HepG2 (cell line): ENCODE measurements around the gene TECPR1. TPM values are rescaled to one million over a fixed set of nuclear protein-coding genes. Genes with fewer than 3 reads are reported as not detected.

ENCODE experiments used
- ATAC-seq: fragments of 200-7000 bp; cut with Tn5 transposase; 3 replicates; pipeline ENCODE4 v1.9.1; 2020; ENCODE audit warnings: mild to moderate bottlenecking, moderate library complexity
- BruUV-seq: library from RNA; stranded (reverse); fragments of 400-500 nt; replicated peaks from 2 replicates; lab custom pipeline; 2021; lab: Mats Ljungman, UMichigan
- CTCF ChIA-PET: fragments of 300-600 bp; formaldehyde crosslinking; extraction: SDS; loops from one replicate; lab custom pipeline; 2021; ENCODE audit warnings: low total read pairs, inconsistent platforms, low intra/inter-chr PET ratio; lab: Yijun Ruan, JAX
- POLR2A ChIA-PET: fragments of 350-600 bp; sonication (Branson Sonifier 250); formaldehyde crosslinking; loops from one replicate; lab custom pipeline; 2020; ENCODE audit warnings: antibody characterized with exemption, inconsistent platforms; lab: Yijun Ruan, JAX
- DNase-seq: peaks from one replicate; pipeline ENCODE4 v3.0.0-alpha.2; 2015; ENCODE audit warnings: low spot score
- FAIRE-seq: peaks from 3 replicates; lab custom pipeline; 2011; peaks lifted over from hg19 to GRCh38; lab: Jason Lieb, UNC
- H2AFZ ChIP-seq: one replicate; pipeline ENCODE4 v1.6.1; 2011; ENCODE audit warnings: low read length, inconsistent platforms
- H3K27ac ChIP-seq: fragments of 300-600 bp; 3 replicates; pipeline ENCODE4 v1.8.0; 2011; ENCODE audit warnings: mixed run types, mild to moderate bottlenecking, mixed read lengths, low read length, inconsistent platforms; ENCODE audit not compliant: insufficient read depth; ENCODE audit errors: extremely low read length
- H3K27me3 ChIP-seq, 2 experiments: fragments of 200-600 bp in 1 of 2; 2 replicates in 1 of 2; 3 replicates in 1 of 2; pipeline versions ENCODE4 v1.6.0 to v1.8.0; 2011; ENCODE audit warnings: low read length in 2 of 2, mild to moderate bottlenecking in 2 of 2, moderate library complexity in 2 of 2, inconsistent platforms in 1 of 2; ENCODE audit not compliant: insufficient read depth in 2 of 2, control insufficient read depth in 1 of 2
- H3K36me3 ChIP-seq, 2 experiments: fragments of 200-600 bp in 1 of 2; replicated peaks in 1 of 2; 2 replicates in 1 of 2; 3 replicates in 1 of 2; pipeline versions ENCODE4 v1.5.1 to v1.8.0; 2011; ENCODE audit warnings: low read length in 2 of 2, inconsistent platforms in 1 of 2; ENCODE audit not compliant: insufficient read depth in 2 of 2, control insufficient read depth in 1 of 2
- H3K4me1 ChIP-seq: 2 replicates; pipeline ENCODE4 v1.5.1; 2012; ENCODE audit warnings: low read length, inconsistent platforms; ENCODE audit not compliant: insufficient read depth
- H3K4me2 ChIP-seq: 2 replicates; pipeline ENCODE4 v1.6.0; 2011; ENCODE audit warnings: low read depth, low read length, inconsistent platforms
- H3K4me3 ChIP-seq, 3 experiments: fragments of 200-600 bp in 1 of 3; sonication (generic), shearing (Covaris generic) in 1 of 3; replicated peaks in 1 of 3; 2 replicates each; pipeline ENCODE4 v1.5.1; 2011 to 2016; ENCODE audit warnings: low read length in 3 of 3, inconsistent platforms in 2 of 3, low read depth in 2 of 3, mild to moderate bottlenecking in 2 of 3, control low read depth in 1 of 3, mixed read lengths in 1 of 3; ENCODE audit not compliant: insufficient read depth in 1 of 3
- H3K79me2 ChIP-seq: one replicate; pipeline ENCODE4 v1.6.1; 2011; ENCODE audit warnings: low read length, inconsistent platforms; ENCODE audit not compliant: insufficient read depth
- H3K9ac ChIP-seq: 2 replicates; pipeline ENCODE4 v1.6.0; 2011; ENCODE audit warnings: mild to moderate bottlenecking, low read depth, low read length, inconsistent platforms; ENCODE audit not compliant: insufficient read depth
- H3K9me3 ChIP-seq: 2 replicates; pipeline ENCODE4 v1.5.1; 2012; ENCODE audit warnings: mild to moderate bottlenecking, low read length
- H4K20me1 ChIP-seq: 2 replicates; pipeline ENCODE4 v1.6.0; 2011; ENCODE audit warnings: inconsistent platforms, mild to moderate bottlenecking, low read length, moderate library complexity; ENCODE audit not compliant: insufficient read depth
- CC2D1A ChIP-seq: sonication (generic); formaldehyde crosslinking; IDR thresholded peaks from 2 replicates; pipeline ENCODE4 v1.8.1; 2023; ENCODE audit warnings: mild to moderate bottlenecking, missing genetic modification reagents
- CENPX ChIP-seq: sonication (generic); formaldehyde crosslinking; IDR thresholded peaks from 2 replicates; pipeline ENCODE4 v1.9.0; 2021; ENCODE audit warnings: mild to moderate bottlenecking, missing genetic modification reagents, moderate library complexity
- FOXA1 ChIP-seq, 2 experiments: fragments of 450-650 bp in 1 of 2; sonication (generic) in 1 of 2; formaldehyde crosslinking in 1 of 2; IDR thresholded peaks; 2 replicates each; pipeline versions ENCODE4 v1.4.0 to v1.6.1; 2016 to 2020; ENCODE audit warnings: missing genetic modification reagents in 1 of 2
- NFE2 ChIP-seq: sonication (generic); formaldehyde crosslinking; IDR thresholded peaks from 2 replicates; pipeline ENCODE4 v1.4.0; 2020; ENCODE audit warnings: missing genetic modification reagents
- POGK ChIP-seq: sonication (generic); formaldehyde crosslinking; conservative IDR thresholded peaks from 2 replicates; pipeline ENCODE4 v1.8.0; 2022; ENCODE audit warnings: mild to moderate bottlenecking, moderate library complexity, missing genetic modification reagents
- RFX3 ChIP-seq: IDR thresholded peaks from 2 replicates; pipeline ENCODE4 v1.6.1; 2016; ENCODE audit warnings: missing biosample characterization, missing genetic modification reagents
- RORA ChIP-seq: sonication (generic); formaldehyde crosslinking; IDR thresholded peaks from 2 replicates; pipeline ENCODE4 v1.5.0; 2020; ENCODE audit warnings: mild to moderate bottlenecking, missing genetic modification reagents, moderate library complexity
- SALL1 ChIP-seq: sonication (generic); formaldehyde crosslinking; IDR thresholded peaks from 2 replicates; pipeline ENCODE4 v1.8.0; 2022; ENCODE audit warnings: mild to moderate bottlenecking, missing genetic modification reagents
- TFE3 ChIP-seq: IDR thresholded peaks from 2 replicates; pipeline ENCODE4 v1.6.1; 2016
- ZBED4 ChIP-seq: sonication (generic); formaldehyde crosslinking; IDR thresholded peaks from 2 replicates; pipeline ENCODE4 v1.4.0; 2020; ENCODE audit warnings: missing genetic modification reagents, borderline replicate concordance
- ZNF460 ChIP-seq: sonication (generic); formaldehyde crosslinking; IDR thresholded peaks from 2 replicates; pipeline ENCODE4 v1.5.1; 2020; ENCODE audit warnings: missing genetic modification reagents, mild to moderate bottlenecking, borderline replicate concordance
- WGBS: methylation state at CpG from one replicate; pipeline ENCODE4 v1.1.6; 2017; ENCODE audit warnings: low lambda C conversion rate; 5-methylcytosine and 5-hydroxymethylcytosine counted together
- in situ Hi-C: cut with HindIII; loops from 2 replicates; pipeline ENCODE4 v1.10.0; 2017; ENCODE audit warnings: low pct_unique_long_range_greater_than_20kb; ENCODE audit not compliant: extremely low pct_ligation_motif_present
- intact Hi-C: fragments of 100-400 bp; cut with micrococcal nuclease; formaldehyde crosslinking; loops from one replicate; pipeline ENCODE4 v1.10.0; 2022; ENCODE audit not compliant: unreplicated experiment
- polyA plus RNA-seq, 8 experiments: library from polyadenylated mRNA; depleted of rRNA in 3 of 8; stranded (reverse) in 7 of 8; unstranded in 1 of 8; fragments of >200 nt; fragmentation: Illumina TruSeq in 4 of 8; extraction: Trizol in 4 of 8; gene quantifications; 2 replicates each; pipeline versions ENCODE4 v1.2.1 to v1.2.3, GENCODE V29; 2011 to 2016; ENCODE audit warnings: low read depth in 4 of 8, missing spikeins in 1 of 8, mixed read lengths in 1 of 8; ENCODE audit not compliant: insufficient read depth in 1 of 8
- total RNA-seq, 5 experiments: library from RNA; depleted of rRNA; stranded (reverse); fragments of >200 nt; fragmentation: Illumina TruSeq; extraction: Trizol; gene quantifications; 2 replicates each; pipeline ENCODE4 v1.2.3, GENCODE V29; 2016; ENCODE audit warnings: low read depth in 1 of 5

TECPR1 gene
- total and polyA plus RNA-seq, 2 of the 13 experiments (the other 11 are each of a cell fraction or from before 2014, with no cell fraction given) = 2.3 to 6.3 TPM

DNA sequence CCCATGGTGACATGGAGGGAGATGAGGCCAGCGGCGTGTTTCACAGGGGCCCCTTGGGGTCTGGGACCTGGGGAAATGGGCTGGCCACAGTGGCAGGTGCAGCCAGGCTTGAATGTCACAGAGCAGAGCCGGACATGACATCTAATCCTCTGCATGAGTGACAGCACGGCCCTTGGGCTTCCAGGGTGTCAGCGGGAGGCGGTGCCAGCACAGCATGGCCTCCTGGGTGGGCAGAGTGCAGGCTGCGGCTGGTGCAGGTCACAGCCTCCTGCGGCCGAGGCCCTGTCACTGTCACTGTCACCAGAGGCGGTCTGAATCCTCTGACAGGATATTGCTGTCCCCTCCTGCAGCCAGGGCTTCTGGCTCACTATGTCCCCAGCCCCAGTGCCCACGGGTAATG is 22.6 kb downstream of the TECPR1 start:
- CTCF ChIA-PET = no interaction called here

More for the DNA sequence above, 22.6 kb downstream of the TECPR1 start:
- DNase-seq = no peak
- Histone ChIP-seq H3K4me1 (peaks cover 43% of the 10 kb centered on the region), H3K27ac (no peak overlapping the region), H3K4me2 (no peak overlapping the region), H2AFZ (no peak overlapping the region), H3K27me3 (no peaks in the 10 kb centered on the region), H3K9ac (no peak overlapping the region), H3K4me3 (no peak overlapping the region), H3K79me2 (no peaks in the 10 kb centered on the region), H3K36me3 (no peaks in the 10 kb centered on the region), H3K9me3 (no peaks in the 10 kb centered on the region), H4K20me1 (no peaks in the 10 kb centered on the region)
- FAIRE-seq = no peak
- TF ChIP-seq TFE3 (no peak), RORA (CRISPR knock-in tag) (no peak), POGK (CRISPR knock-in tag) (no peak), NFE2 (CRISPR knock-in tag) (no peak), SALL1 (CRISPR knock-in tag) (no peak), FOXA1 (IDR thresholded peaks at IDR 0.05) (no peak), FOXA1 (CRISPR knock-in tag; IDR thresholded peaks at IDR 0.05) (no peak), ZNF460 (no peak), RFX3 (CRISPR knock-in tag) (no peak), ZBED4 (CRISPR knock-in tag) (no peak), CENPX (no peak), CC2D1A (no peak)
- in situ Hi-C loops = no loop called here
- intact Hi-C loops = no loop called here
- WGBS = 100% methylated on average over 2 of the region's 11 CpGs
- no TSS peak for BruUV-seq
- POLR2A ChIA-PET = no interaction called here
- no peak for ATAC-seq
